Nephron progenitor cell (in vitro differentiated cells): ENCODE data around the gene TNNI3K.

Source experiments
- DNase-seq: peaks from one replicate; pipeline ENCODE4 v3.0.0; 2021
- H3K27ac Mint-ChIP-seq: 2 replicates; pipeline ENCODE4 v1.8.0; 2021; ENCODE audit warnings: mild to moderate bottlenecking, moderate library complexity, mixed read lengths
- H3K27me3 Mint-ChIP-seq: 2 replicates; pipeline ENCODE4 v1.8.0; 2021; ENCODE audit warnings: mild to moderate bottlenecking, low read depth, mixed read lengths; ENCODE audit not compliant: poor library complexity
- H3K36me3 Mint-ChIP-seq: 2 replicates; pipeline ENCODE4 v1.8.0; 2021; ENCODE audit warnings: low read depth, mixed read lengths
- H3K4me1 Mint-ChIP-seq: 2 replicates; pipeline ENCODE4 v1.8.0; 2021; ENCODE audit warnings: mixed read lengths
- H3K4me3 Mint-ChIP-seq: 2 replicates; pipeline ENCODE4 v1.8.0; 2021; ENCODE audit warnings: mild to moderate bottlenecking, moderate library complexity, mixed read lengths
- H3K9me3 Mint-ChIP-seq: 2 replicates; pipeline ENCODE4 v1.8.0; 2021; ENCODE audit warnings: mild to moderate bottlenecking, moderate library complexity, mixed read lengths
- CTCF ChIP-seq: fragments of 200-600 bp; sonication (generic); IDR thresholded peaks from 2 replicates; pipeline ENCODE4 v1.5.0; 2021; ENCODE audit warnings: antibody characterized with exemption

Gene TNNI3K

GRCh38 chr1:74340656-74341055 is 105.5 kb downstream of the TNNI3K start:
- H3K27me3 Mint-ChIP-seq: no peaks in the 10 kb centered on the region
- no peak for DNase-seq
- no peaks in the 10 kb centered on the region for H3K4me1 Mint-ChIP-seq
- H3K36me3 Mint-ChIP-seq: no peaks in the 10 kb centered on the region
- H3K9me3 Mint-ChIP-seq: no peaks in the 10 kb centered on the region
- no peak overlapping the region for H3K4me3 Mint-ChIP-seq
- H3K27ac Mint-ChIP-seq: no peak overlapping the region
- no peak for TF ChIP-seq CTCF

GRCh38 chr1:74341702-74342339 is 106.6 kb downstream of the TNNI3K start:
- Mint-ChIP-seq H3K36me3 (no peaks in the 10 kb centered on the region), H3K9me3 (no peaks in the 10 kb centered on the region), H3K27ac (no peak overlapping the region), H3K4me3 (no peak overlapping the region), H3K27me3 (no peaks in the 10 kb centered on the region), H3K4me1 (no peaks in the 10 kb centered on the region)
- no peak for TF ChIP-seq CTCF
- DNase-seq: no peak

- peak; percentile 6 for DNase-seq
- no peak overlapping the region for H3K27ac Mint-ChIP-seq
- no peaks in the 10 kb centered on the region for H3K27me3 Mint-ChIP-seq
- H3K4me1 Mint-ChIP-seq: no peaks in the 10 kb centered on the region
- no peaks in the 10 kb centered on the region for H3K36me3 Mint-ChIP-seq
- TF ChIP-seq CTCF: no peak
- H3K4me3 Mint-ChIP-seq: no peak overlapping the region
- H3K9me3 Mint-ChIP-seq: peaks cover under 1% of the 10 kb centered on the region
Observed at GRCh38 chr1:74343216-74343615, 108.0 kb downstream of the TNNI3K start.

GRCh38 chr1:74344387-74344786 is 109.2 kb downstream of the TNNI3K start:
- Mint-ChIP-seq H3K27me3 (no peaks in the 10 kb centered on the region), H3K4me1 (no peaks in the 10 kb centered on the region), H3K4me3 (no peak overlapping the region), H3K36me3 (no peaks in the 10 kb centered on the region), H3K9me3 (peaks cover 5% of the 10 kb centered on the region), H3K27ac (no peak overlapping the region)
- TF ChIP-seq CTCF: no peak
- DNase-seq: no peak

GRCh38 chr1:74356493-74356892 is 121.3 kb downstream of the TNNI3K start:
- Mint-ChIP-seq H3K4me1 (no peaks in the 10 kb centered on the region), H3K36me3 (no peaks in the 10 kb centered on the region), H3K9me3 (peaks cover 17% of the 10 kb centered on the region), H3K27ac (no peak overlapping the region), H3K4me3 (no peak overlapping the region), H3K27me3 (no peaks in the 10 kb centered on the region)
- no peak for DNase-seq
- no peak for TF ChIP-seq CTCF

- H3K9me3 Mint-ChIP-seq: peaks cover 12% of the 10 kb centered on the region
- H3K27ac Mint-ChIP-seq: no peak overlapping the region
- H3K4me1 Mint-ChIP-seq: no peaks in the 10 kb centered on the region
- no peaks in the 10 kb centered on the region for H3K36me3 Mint-ChIP-seq
- H3K4me3 Mint-ChIP-seq: no peak overlapping the region
- no peaks in the 10 kb centered on the region for H3K27me3 Mint-ChIP-seq
- DNase-seq: no peak
- TF ChIP-seq CTCF: no peak
Observed at GRCh38 chr1:74357150-74357549, 122.0 kb downstream of the TNNI3K start.
